CD4-positive, alpha-beta T cell (primary cell): Measurements from ENCODE around the gene KRTAP19-6. TPM values are rescaled to one million over a fixed set of nuclear protein-coding genes. Genes with fewer than 3 reads are reported as not detected.

Experiments used
- ATAC-seq: fragments of 200-7000 bp; cut with Tn5 transposase; one replicate; pipeline ENCODE4 v1.10.0; 2022; ENCODE audit warnings: mild to moderate bottlenecking; ENCODE audit not compliant: poor library complexity
- CTCF ChIA-PET: fragments of 350-600 bp; sonication (Branson Sonifier 250); formaldehyde crosslinking; loops from one replicate; lab custom pipeline; 2021; ENCODE audit warnings: antibody characterized with exemption, inconsistent platforms; lab: Charles Lee
- POLR2A ChIA-PET: fragments of 350-600 bp; sonication (Branson Sonifier 250); formaldehyde crosslinking; loops from one replicate; lab custom pipeline; 2021; ENCODE audit warnings: antibody characterized with exemption, inconsistent platforms; lab: Charles Lee
- DNase-seq, 14 experiments: peaks; one replicate each; pipeline ENCODE4 v3.0.0-alpha.2; 2013 to 2020; ENCODE audit warnings: mixed read lengths in 2 of 14
- H3K27ac ChIP-seq, 2 donors: one replicate each; pipeline versions ENCODE4 v1.5.1 to v1.7.0; 2013; ENCODE audit warnings: low read length in 2 of 2, low read depth in 1 of 2, mild to moderate bottlenecking in 1 of 2
- H3K27me3 ChIP-seq, 2 experiments: 1 replicate in 1 of 2; 2 replicates in 1 of 2; pipeline versions ENCODE4 v1.6.1 to v1.7.0; 2013; ENCODE audit warnings: low read length in 2 of 2, control low read depth in 1 of 2, mild to moderate bottlenecking in 1 of 2, moderate library complexity in 1 of 2; ENCODE audit not compliant: insufficient read depth in 2 of 2, control insufficient read depth in 1 of 2
- H3K36me3 ChIP-seq: one replicate; pipeline ENCODE4 v1.6.1; 2013; ENCODE audit warnings: low read length, control low read depth; ENCODE audit not compliant: insufficient read depth
- H3K4me1 ChIP-seq: one replicate; pipeline ENCODE4 v1.6.1; 2013; ENCODE audit warnings: low read length, control low read depth; ENCODE audit not compliant: insufficient read depth
- H3K4me3 ChIP-seq: one replicate; pipeline ENCODE4 v1.5.1; 2013; ENCODE audit warnings: mild to moderate bottlenecking, low read length, moderate library complexity
- H3K9me3 ChIP-seq, 2 experiments: 1 replicate in 1 of 2; 2 replicates in 1 of 2; pipeline versions ENCODE4 v1.6.1 to v1.7.0; 2013; ENCODE audit warnings: low read length in 2 of 2, mild to moderate bottlenecking in 2 of 2, control low read depth in 1 of 2, moderate library complexity in 1 of 2; ENCODE audit not compliant: control insufficient read depth in 1 of 2, insufficient read depth in 1 of 2
- H3K27ac Mint-ChIP-seq: one replicate; pipeline ENCODE4 v1.8.0; 2020; ENCODE audit warnings: mixed read lengths
- H3K27me3 Mint-ChIP-seq: one replicate; pipeline ENCODE4 v1.8.0; 2021; ENCODE audit warnings: mixed read lengths
- H3K36me3 Mint-ChIP-seq: one replicate; pipeline ENCODE4 v1.8.0; 2021; ENCODE audit warnings: low read depth, mixed read lengths
- H3K4me1 Mint-ChIP-seq: one replicate; pipeline ENCODE4 v1.8.0; 2021; ENCODE audit warnings: low read depth, mixed read lengths
- H3K4me3 Mint-ChIP-seq: one replicate; pipeline ENCODE4 v1.8.0; 2020; ENCODE audit warnings: mild to moderate bottlenecking, mixed read lengths
- H3K9me3 Mint-ChIP-seq: one replicate; pipeline ENCODE4 v1.8.0; 2020; ENCODE audit warnings: mixed read lengths
- CTCF ChIP-seq: fragments of 200-600 bp; IDR thresholded peaks from one replicate; pipeline ENCODE4 v1.8.0; 2022; ENCODE audit warnings: antibody characterized with exemption, mild to moderate bottlenecking
- intact Hi-C, 2 experiments: fragments of 100-400 bp; cut with DNase I in 1 of 2; cut with micrococcal nuclease in 1 of 2; formaldehyde crosslinking; loops; one replicate each; pipeline versions ENCODE4 v1.15.1 to v1.9.0; 2023 to 2025; cut with DNase I, micrococcal nuclease
- polyA plus RNA-seq, 2 donors: library from polyadenylated mRNA; unstranded; fragments of 120-200 nt; gene quantifications; one replicate each; pipeline ENCODE4 v1.2.1, GENCODE V29; 2013
- total RNA-seq, 174 experiments: library from RNA in 2 of 174; stranded (reverse) in 2 of 174; gene quantifications; one replicate each; pipeline ENCODE4 v1.2.3 and lab custom pipeline; 2021 to 2026

Gene KRTAP19-6
- total RNA-seq, result not detected
- not detected for polyA plus RNA-seq (2013, experiment 1 of 2)
- not detected for polyA plus RNA-seq (2013, experiment 2 of 2)
- total RNA-seq (lab: John Stamatoyannopoulos, UW), result 0 reads per million in 172 experiments

- no peaks in the 10 kb centered on the region for H3K4me1 ChIP-seq
- Mint-ChIP-seq H3K9me3 (no peaks in the 10 kb centered on the region), H3K4me3 (no peak within 1 kb of the TSS), H3K4me1 (no peaks in the 10 kb centered on the region), H3K27me3 (no peaks in the 10 kb centered on the region), H3K36me3 (no peaks in the 10 kb centered on the region), H3K27ac (no peak within 1 kb of the TSS)
- ChIA-PET POLR2A (no interaction called here), CTCF (no interaction called here)
- intact Hi-C loops, result no loop called here
- no peak within 1 kb of the TSS for H3K27ac ChIP-seq
- H3K4me3 ChIP-seq, result no peak within 1 kb of the TSS
- ATAC-seq (no peak), DNase-seq (no peak)
- H3K36me3 ChIP-seq, result no peaks in the 10 kb centered on the region
- TF ChIP-seq CTCF, result no peak
- no peaks in the 10 kb centered on the region for H3K27me3 ChIP-seq
- H3K9me3 ChIP-seq, result no peaks in the 10 kb centered on the region
These were observed at the start of gene KRTAP19-6 for GRCh38 chr21:30541764-30542163. TSS of gene KRTAP19-6 (minus strand) at chr21:30541864. CDS start at chr21:30541833, 31 bp downstream.

GRCh38 chr21:30590297-30590696 is 48.6 kb upstream of the KRTAP19-6 start, which contains the start of gene KRTAP22-2:
TSS of gene KRTAP22-2 (minus strand) at chr21:30590397.
- ATAC-seq, result no peak
- no peak for DNase-seq
- Mint-ChIP-seq H3K27me3 (no peaks in the 10 kb centered on the region), H3K4me1 (no peaks in the 10 kb centered on the region), H3K27ac (no peak within 1 kb of the TSS), H3K36me3 (no peaks in the 10 kb centered on the region), H3K9me3 (peaks cover 2% of the 10 kb centered on the region), H3K4me3 (no peak within 1 kb of the TSS)
- Histone ChIP-seq H3K27me3 (no peaks in the 10 kb centered on the region), H3K36me3 (no peaks in the 10 kb centered on the region), H3K4me1 (no peaks in the 10 kb centered on the region), H3K27ac (no peak within 1 kb of the TSS), H3K9me3 (peaks cover 0 to 3% of the 10 kb centered on the region in 2 experiments), H3K4me3 (no peak within 1 kb of the TSS)
- CTCF ChIA-PET, result no interaction called here
- intact Hi-C loops, result no loop called here
- TF ChIP-seq CTCF, result no peak
- POLR2A ChIA-PET, result no interaction called here

- no peaks in the 10 kb centered on the region for H3K4me1 ChIP-seq
- H3K9me3 ChIP-seq, result no peaks in the 10 kb centered on the region
- Mint-ChIP-seq H3K4me3 (no peak overlapping the region), H3K27ac (no peak overlapping the region), H3K36me3 (no peaks in the 10 kb centered on the region), H3K27me3 (no peaks in the 10 kb centered on the region), H3K9me3 (no peaks in the 10 kb centered on the region), H3K4me1 (no peaks in the 10 kb centered on the region)
- no peaks in the 10 kb centered on the region for H3K36me3 ChIP-seq
- H3K27ac ChIP-seq, result no peak overlapping the region
- no peak for DNase-seq
- intact Hi-C loops, result no loop called here
- CTCF ChIA-PET, result no interaction called here
- POLR2A ChIA-PET, result no interaction called here
- no peaks in the 10 kb centered on the region for H3K27me3 ChIP-seq
- H3K4me3 ChIP-seq, result no peak overlapping the region
- no peak for TF ChIP-seq CTCF
- no peak for ATAC-seq
These were observed 41.2 kb upstream of the KRTAP19-6 start for GRCh38 chr21:30582870-30583269.
